ENCODE results near the gene TRIM52. TPM values are rescaled to one million over a fixed set of nuclear protein-coding genes. Genes with fewer than 3 reads are reported as not detected.
A peak's percentile ranks its signal among the peaks of the same experiment; 100 is the strongest.
"Not testable (repeated sequence)": the region's sequence is repeated elsewhere in the genome, so short reads cannot be mapped to it uniquely, and the experiment has no call there.

Gene TRIM52
- total RNA-seq, 2 donors from 2014 or later, result 11.2 to 15.2 TPM

DNA sequence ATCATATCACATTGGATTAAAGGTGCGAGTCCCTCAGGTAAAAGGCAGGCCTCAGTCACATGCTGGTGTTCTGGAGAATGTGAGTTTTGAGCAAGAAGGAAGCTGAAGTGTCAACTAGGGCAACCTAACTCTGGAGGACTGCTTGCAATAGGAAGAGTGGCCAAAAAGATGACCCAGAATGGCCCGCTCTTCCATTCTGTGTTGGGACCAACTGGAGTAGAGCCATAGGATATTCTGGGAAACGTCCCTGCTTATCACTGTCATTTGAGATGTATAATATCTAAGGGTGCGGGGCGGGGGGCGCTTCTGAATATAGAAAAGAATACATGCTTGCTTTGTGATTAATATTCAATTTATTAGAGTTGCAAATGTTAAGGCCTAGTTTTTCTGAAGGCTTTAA lies 48.9 kb downstream of the TRIM52 start:
- no peaks in the 10 kb centered on the region for H3K36me3 ChIP-seq
- intact Hi-C loops (cut with DNase I), result no loop called here
- H3K27ac ChIP-seq, result no peak overlapping the region
- 95% methylated on average over 6 of the region's 6 CpGs for WGBS
- no peaks in the 10 kb centered on the region for H3K4me1 ChIP-seq (replicated peaks)
- TF ChIP-seq POLR2AphosphoS5 (IDR thresholded peaks at IDR 0.05), result no peak
- TF ChIP-seq POLR2A (IDR thresholded peaks at IDR 0.05), result no peak
- no peak for TF ChIP-seq CTCF (IDR thresholded peaks at IDR 0.05)
- H3K4me3 ChIP-seq, result no peak overlapping the region
- no peaks in the 10 kb centered on the region for H3K27me3 ChIP-seq (replicated peaks; ENCODE audit: insufficient read depth)
- H3K9me3 ChIP-seq, result no peaks in the 10 kb centered on the region
- no peak for DNase-seq (ENCODE audit: low spot score)

GRCh38 chr5:181211208-181211607 lies 49.7 kb downstream of the TRIM52 start:
- Histone ChIP-seq H3K9me3 (no peaks in the 10 kb centered on the region), H3K27ac (no peak overlapping the region), H3K36me3 (no peaks in the 10 kb centered on the region), H3K4me3 (no peak overlapping the region), H3K27me3 (replicated peaks; ENCODE audit: insufficient read depth) (no peaks in the 10 kb centered on the region), H3K4me1 (replicated peaks) (peaks cover 1% of the 10 kb centered on the region)
- TF ChIP-seq POLR2A (IDR thresholded peaks at IDR 0.05), result no peak
- TF ChIP-seq CTCF (IDR thresholded peaks at IDR 0.05), result no peak
- TF ChIP-seq POLR2AphosphoS5 (IDR thresholded peaks at IDR 0.05), result no peak
- intact Hi-C loops (cut with DNase I), result no loop called here
- no peak for DNase-seq (ENCODE audit: low spot score)
- 47% methylated on average over 7 of the region's 7 CpGs for WGBS

GRCh38 chr5:181210698-181211097 lies 50.2 kb downstream of the TRIM52 start:
- H3K9me3 ChIP-seq; H3K4me3 ChIP-seq; H3K4me1 ChIP-seq (replicated peaks); H3K27me3 ChIP-seq (replicated peaks; ENCODE audit: insufficient read depth); DNase-seq (ENCODE audit: low spot score); intact Hi-C loops (cut with DNase I); H3K36me3 ChIP-seq; H3K27ac ChIP-seq: not testable (repeated sequence)
- WGBS, result 80% methylated on average over 17 of the region's 17 CpGs

DNA sequence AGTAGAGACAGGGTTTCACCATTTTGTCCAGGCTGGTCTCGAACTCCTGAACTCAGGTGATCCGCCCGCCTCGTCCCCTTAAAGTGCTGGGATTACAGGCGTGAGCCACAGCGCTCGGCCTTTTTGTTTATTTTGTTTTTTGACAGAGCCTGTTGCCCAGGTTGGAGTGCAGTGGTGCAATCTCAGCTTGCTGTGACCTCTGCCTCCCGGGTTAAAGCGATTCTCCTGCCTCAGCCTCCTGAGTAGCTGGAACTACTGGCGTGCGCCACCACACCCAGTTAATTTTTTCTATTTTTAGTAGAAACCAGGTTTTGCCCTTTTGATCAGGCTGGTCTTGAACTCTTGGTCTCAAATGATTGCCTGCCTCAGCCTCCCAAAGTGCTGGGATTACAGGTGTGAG lies 50.8 kb downstream of the TRIM52 start:
- H3K4me3 ChIP-seq; intact Hi-C loops (cut with DNase I): not testable (repeated sequence)
- 82% methylated on average over 11 of the region's 11 CpGs for WGBS

GRCh38 chr5:181209006-181209405 lies 51.9 kb downstream of the TRIM52 start:
- H3K9me3 ChIP-seq; H3K27ac ChIP-seq; H3K4me3 ChIP-seq; intact Hi-C loops (cut with DNase I); DNase-seq (ENCODE audit: low spot score); H3K27me3 ChIP-seq (replicated peaks; ENCODE audit: insufficient read depth); H3K36me3 ChIP-seq: not testable (repeated sequence)
- H3K4me1 ChIP-seq (replicated peaks), result peaks cover 14% of the 10 kb centered on the region
- 82% methylated on average over 24 of the region's 24 CpGs for WGBS

More for the DNA sequence above, 50.8 kb downstream of the TRIM52 start:
- not testable (repeated sequence) for H3K27me3 ChIP-seq (replicated peaks; ENCODE audit: insufficient read depth); H3K9me3 ChIP-seq; DNase-seq (ENCODE audit: low spot score); H3K36me3 ChIP-seq; H3K27ac ChIP-seq
- peaks cover 12% of the 10 kb centered on the region for H3K4me1 ChIP-seq (replicated peaks)

GRCh38 chr5:181207960-181208253 lies 53.0 kb downstream of the TRIM52 start:
- intact Hi-C loops (cut with DNase I), result loop anchor here (1.0 kb wide), 1 partner anchor 18 kb away; no protein-coding TSS in a partner anchor
- Histone ChIP-seq H3K9me3 (no peaks in the 10 kb centered on the region), H3K36me3 (no peaks in the 10 kb centered on the region), H3K27ac (no peak overlapping the region), H3K4me1 (replicated peaks) (peaks cover 14% of the 10 kb centered on the region), H3K27me3 (replicated peaks; ENCODE audit: insufficient read depth) (no peaks in the 10 kb centered on the region), H3K4me3 (no peak overlapping the region)
- 40% methylated on average over 3 of the region's 3 CpGs for WGBS
- TF ChIP-seq POLR2AphosphoS5 (IDR thresholded peaks at IDR 0.05), result no peak
- no peak for DNase-seq (ENCODE audit: low spot score)

- H3K27ac ChIP-seq, result peak overlapping the region; percentile 68 to 69
- H3K36me3 ChIP-seq, result no peaks in the 10 kb centered on the region
- no peak for DNase-seq (ENCODE audit: low spot score)
- peaks cover 14% of the 10 kb centered on the region for H3K4me1 ChIP-seq (replicated peaks)
- peak overlapping the region; percentile 53 to 60 for H3K4me3 ChIP-seq
- WGBS, result 2% methylated on average over 36 of the region's 36 CpGs
- H3K27me3 ChIP-seq (replicated peaks; ENCODE audit: insufficient read depth), result no peaks in the 10 kb centered on the region
- H3K9me3 ChIP-seq, result no peaks in the 10 kb centered on the region
- no peak for TF ChIP-seq CTCF (IDR thresholded peaks at IDR 0.05)
- TF ChIP-seq POLR2A (IDR thresholded peaks at IDR 0.05), result no peak
- no peak for TF ChIP-seq POLR2AphosphoS5 (IDR thresholded peaks at IDR 0.05)
- intact Hi-C loops (cut with DNase I), result loop anchor here (1.0 kb wide), 1 partner anchor 17 kb away; no protein-coding TSS in a partner anchor
Observed at GRCh38 chr5:181207214-181207959, 53.6 kb downstream of the TRIM52 start.
